Measurements from ENCODE around the gene DNAJB4. TPM values are rescaled to one million over a fixed set of nuclear protein-coding genes. Genes with fewer than 3 reads are reported as not detected.
A peak's percentile ranks its signal among the peaks of the same experiment; 100 is the strongest.
"Not testable (repeated sequence)": the region's sequence is repeated elsewhere in the genome, so short reads cannot be mapped to it uniquely, and the experiment has no call there.

Gene DNAJB4
- polyA plus RNA-seq, 4 donors = 32.3 to 46.3 (median 34.6) TPM

DNA sequence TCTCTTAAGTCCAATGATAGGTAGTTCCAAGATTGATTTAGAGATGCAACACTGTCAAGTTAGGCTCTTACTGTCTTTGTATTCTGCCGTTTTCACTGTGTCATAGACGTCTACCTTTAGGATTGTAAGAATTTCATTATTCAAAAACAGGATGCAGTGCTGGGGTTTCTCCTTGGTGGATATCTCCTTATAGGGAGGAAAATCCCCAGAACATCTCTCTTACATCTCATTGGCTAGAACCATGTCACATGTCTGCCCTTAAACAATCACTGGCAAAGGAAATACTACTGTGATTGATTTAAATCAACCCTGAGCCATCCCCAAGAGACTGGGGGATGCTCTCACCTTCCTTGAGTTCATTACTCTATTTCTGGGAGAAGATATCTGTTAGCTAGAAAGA, 15.0 kb upstream of the DNAJB4 start:
- DNase-seq (ENCODE audit: low read depth in 4 of 4, low spot score in 3 of 4) = no peak

DNA sequence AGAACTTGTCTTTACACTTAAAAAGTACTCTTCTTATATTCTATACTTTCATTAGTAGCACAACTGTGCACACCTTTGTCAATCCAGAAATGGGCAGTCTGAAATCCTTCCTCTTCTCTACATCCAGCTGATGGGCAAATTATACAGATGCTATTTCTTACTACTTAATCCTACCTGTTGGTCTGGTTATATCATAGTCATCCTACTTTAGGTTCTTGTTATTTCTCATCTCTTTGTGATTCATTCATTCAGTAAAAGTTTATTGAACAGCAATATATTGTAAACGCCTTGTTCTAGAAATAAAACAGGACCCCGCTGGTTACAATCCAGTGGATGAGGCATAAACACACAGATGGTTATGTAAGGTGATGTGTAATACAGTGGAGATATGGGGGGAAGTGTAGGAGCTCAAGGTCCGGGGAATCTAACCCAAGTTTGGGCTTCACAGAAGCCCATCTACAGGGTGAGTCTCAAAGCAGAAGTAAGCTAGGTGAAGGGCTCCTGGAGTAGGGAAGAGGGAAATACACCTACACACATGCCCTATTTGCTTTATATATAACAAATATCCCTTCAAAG, 14.0 kb upstream of the DNAJB4 start:
- DNase-seq (ENCODE audit: low read depth in 4 of 4, low spot score in 3 of 4) = no peak

DNA sequence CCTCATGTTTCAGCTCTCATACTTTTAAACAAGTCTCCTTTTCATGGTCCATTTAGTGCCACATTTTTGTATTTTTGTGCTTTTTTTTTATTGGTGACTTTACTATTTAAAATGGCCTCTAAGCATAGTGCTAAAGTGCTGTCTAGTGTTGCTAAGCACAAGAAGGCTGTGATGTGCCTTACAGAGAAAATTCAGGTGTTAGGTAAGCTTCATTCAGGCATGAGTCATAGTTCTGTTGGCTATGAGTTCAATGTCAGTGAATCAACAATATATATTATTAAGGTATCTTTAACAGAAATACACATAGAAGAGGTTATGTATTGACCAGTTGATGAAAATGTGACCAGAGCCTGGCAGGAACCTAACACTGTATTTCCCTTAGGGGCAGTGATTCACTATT, 13.1 kb upstream of the DNAJB4 start:
- DNase-seq (ENCODE audit: low read depth in 4 of 4, low spot score in 3 of 4) = no peak

DNA sequence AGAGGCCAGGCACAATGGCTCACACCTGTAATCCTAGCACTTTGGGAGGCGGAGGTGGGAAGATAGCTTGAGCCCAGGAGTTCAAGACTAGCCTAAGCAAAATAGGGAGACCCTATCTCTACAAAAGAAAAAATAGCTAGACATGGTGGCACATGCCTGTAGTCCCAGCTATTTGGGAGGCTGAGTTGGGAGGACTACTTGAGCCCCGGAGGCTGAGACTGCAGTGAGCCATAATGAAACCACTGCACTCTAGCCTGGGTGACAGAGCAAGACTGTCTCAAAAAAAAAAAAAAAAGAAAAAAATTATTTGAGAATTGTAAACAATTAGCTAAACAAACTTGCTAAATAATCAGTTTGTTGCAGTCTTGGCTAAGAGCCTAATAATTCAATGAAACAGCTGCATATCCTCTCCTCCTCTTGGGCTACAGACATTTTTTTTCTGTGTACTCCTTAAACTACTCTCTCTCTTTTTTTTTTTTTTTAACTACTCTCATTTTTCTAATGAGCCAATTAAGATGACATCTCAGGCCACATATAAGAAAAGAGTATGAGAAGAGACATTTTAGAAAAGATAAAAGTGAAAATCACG, 10.5 kb upstream of the DNAJB4 start:
- DNase-seq (ENCODE audit: low read depth in 4 of 4, low spot score in 3 of 4) = no peak

DNA sequence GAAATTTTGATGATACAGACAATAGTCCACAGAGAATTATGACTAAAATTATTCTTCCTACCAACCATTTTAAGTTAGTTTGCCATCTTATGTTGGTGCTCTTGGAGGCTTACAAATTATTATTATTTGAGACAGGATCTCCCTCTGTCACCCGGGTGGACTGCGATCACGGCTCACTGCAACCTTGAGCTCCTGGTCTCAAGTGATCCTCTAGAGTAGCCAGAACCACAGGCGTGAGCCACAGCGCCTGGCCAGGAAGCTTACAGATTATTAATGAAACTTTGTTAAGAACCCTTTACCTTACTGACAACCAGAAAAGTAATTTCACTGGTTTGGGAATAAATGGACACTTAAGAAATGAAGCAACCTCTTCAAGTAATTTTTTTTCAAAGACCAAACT, 8.0 kb upstream of the DNAJB4 start:
- no peak for DNase-seq (ENCODE audit: low read depth in 4 of 4, low spot score in 3 of 4)

DNA sequence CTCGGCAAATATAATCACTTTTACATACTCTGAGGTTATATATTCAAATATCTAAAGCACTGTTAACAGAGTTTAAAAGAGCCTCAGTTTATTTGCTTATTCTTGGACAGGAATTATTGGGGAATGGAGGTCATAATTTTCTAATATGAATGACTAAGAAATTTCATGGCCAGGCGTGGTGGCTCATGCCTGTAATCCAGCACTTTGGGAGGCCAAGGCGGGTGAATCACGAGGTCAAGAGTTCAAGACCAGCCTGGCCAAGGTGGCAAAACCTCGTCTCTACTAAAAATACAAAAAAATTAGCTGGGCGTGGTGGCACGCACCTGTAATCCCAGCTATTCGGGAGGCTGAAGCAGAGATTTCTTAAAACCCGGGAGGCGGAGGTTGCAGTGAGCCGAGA, 4.2 kb upstream of the DNAJB4 start:
- not testable (repeated sequence) for DNase-seq (ENCODE audit: low read depth in 4 of 4, low spot score in 3 of 4)

DNA sequence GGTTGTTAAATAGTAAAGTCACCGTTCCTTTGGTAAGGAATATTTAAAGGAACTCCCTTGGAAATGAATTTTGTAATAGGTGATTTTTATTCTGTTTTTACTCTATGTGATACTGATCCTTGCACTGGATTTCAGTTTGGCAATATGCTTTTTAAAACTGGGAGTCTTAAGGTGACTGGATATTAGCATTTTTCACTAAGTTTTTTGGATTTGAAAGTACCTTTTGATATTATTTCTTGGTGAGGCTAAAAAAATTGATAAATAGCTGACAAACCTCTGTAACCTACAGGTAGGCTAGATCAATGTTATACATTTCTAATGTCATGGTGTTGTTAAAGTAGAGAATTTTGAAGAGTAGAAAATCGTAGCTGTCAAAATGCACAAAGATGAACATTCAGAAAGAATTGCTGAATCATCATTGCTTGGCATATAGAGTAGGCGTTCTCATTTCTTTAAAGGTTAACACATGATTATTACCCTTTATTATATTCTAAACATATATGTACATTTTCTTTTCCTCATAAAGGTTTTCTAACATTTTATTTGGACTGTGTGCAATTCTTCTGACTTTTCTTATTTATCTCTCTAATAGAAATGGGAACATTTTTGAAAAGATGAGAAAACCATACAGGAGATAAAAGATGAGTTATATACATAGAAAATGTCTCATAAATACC, 1.5 kb upstream of the DNAJB4 start:
- DNase-seq (ENCODE audit: low read depth in 4 of 4, low spot score in 3 of 4) = no peak

DNA sequence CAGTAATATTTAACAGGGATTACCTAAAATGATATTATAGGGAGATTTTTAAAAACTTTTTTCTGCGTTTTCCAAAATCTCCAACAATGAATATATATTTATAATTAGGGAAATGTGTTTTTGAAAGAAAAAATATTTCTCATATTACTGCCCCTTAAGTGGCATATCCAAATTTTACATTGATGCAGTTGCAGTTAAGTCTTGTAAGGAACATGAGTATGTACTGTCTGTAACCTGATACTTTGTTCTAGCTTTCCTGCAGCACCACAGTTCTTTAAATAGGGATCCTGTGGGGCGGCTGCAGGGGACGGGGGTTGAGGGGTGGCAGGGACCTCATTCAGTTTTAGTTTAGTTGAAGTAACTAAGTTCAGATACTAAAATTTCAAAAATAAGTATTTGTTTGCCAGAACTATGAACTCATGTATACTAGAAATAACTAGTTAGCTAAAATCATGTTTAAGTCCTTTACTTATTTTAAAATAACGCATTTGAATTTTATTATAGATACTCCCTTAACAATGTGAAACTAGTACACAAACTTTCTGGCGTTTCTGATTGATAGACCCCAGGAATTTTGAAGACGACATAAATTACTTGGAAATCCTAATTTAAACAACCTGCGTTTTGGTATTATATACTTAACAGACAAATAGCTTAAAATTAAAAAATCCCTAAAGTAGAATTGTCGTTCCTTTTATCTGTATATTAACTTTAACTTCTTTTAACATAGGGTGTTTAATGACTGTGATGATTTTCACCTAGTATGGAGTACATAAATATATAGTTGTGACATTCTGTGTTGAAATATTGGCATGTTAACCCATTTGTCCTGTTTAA, 639 bp upstream of the DNAJB4 start:
- DNase-seq (ENCODE audit: low read depth in 4 of 4, low spot score in 3 of 4) = peak in 3 of 4 donors; percentile 39 to 60 (median 44)

DNA sequence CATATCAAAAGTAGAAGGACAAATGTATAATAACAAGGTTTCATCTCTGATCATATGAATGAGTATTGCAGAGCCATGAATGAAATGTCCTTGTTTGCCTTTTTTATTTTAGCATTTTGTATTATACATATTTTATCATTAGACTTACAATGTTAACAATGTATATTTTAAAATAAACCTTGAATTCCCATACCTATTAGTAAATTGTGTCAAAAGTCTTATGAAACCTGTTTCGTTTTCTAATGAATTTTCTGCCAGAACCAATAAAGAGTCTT, 646 bp downstream of the DNAJB4 start:
- DNase-seq (ENCODE audit: low read depth in 4 of 4, low spot score in 3 of 4) = no peak

DNA sequence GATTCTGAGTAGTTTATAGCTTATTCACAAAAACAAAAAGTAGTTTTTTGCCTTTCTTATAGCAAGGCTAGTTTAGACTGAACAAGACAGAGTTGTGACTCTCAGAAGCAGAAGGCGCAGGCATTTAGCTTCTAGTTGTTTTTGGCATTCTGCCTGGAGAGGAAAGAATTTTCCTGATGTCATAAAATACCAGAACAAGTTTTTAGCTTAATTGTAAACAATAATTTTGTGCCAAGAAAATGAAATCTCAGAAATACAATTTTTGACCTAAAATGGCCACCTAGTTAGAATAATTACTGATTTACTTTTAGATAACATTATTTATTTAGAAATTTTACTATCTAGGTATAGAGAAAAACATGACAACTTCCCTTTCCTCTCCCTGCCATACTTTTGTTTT, 1.0 kb downstream of the DNAJB4 start:
- DNase-seq (ENCODE audit: low read depth in 4 of 4, low spot score in 3 of 4) = peak; percentile 68 to 86 (median 82)

DNA sequence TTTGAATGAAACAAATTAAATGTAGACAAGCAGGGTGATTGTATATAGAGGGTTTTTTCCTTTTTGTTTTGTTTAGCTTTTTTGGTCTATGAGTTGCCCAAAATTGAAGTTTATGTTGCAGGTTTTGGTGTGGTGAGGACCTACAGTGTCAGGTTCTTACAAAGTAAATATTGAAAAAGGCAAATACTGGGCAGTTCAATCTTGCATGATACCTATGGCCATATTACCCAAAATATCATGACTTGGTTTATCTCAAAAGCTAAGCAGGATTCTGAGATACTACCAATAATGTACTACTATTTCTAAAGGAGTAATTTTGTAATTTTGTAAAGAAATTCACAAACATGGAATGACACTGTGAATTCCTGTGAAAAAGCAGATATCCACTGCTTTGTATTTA, 1.8 kb downstream of the DNAJB4 start:
- no peak for DNase-seq (ENCODE audit: low read depth in 4 of 4, low spot score in 3 of 4)

DNA sequence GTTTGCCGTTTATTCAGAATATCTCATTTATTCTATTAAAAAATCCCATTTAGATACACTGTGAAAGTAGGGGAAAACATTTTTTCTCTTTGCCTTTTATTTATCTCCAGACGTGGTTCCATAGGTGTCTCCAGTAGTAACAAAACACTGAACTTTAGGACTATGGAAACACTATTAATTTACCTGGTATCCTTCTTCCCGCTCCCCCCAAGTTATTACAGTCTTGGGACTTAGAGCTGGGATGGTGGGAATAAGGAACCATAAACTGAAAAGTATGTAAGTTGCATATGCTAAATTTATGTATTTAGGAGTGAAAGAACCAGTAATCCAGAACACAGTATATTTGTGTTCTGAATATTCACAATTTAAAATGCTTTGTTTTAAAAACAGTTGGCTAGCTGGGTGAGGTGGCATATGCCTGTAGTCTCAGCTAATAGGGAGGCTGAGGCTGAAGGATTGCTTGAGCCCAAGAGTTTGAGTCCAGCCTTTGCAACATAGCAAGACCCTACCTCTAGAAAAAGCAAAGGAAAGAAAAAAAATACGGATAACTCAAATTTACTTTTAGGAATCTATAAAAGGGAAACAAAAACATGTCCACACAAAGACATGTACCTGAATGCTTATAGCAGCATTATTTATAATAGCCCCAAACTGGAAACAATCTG, 3.1 kb downstream of the DNAJB4 start:
- no peak for DNase-seq (ENCODE audit: low read depth in 4 of 4, low spot score in 3 of 4)

DNA sequence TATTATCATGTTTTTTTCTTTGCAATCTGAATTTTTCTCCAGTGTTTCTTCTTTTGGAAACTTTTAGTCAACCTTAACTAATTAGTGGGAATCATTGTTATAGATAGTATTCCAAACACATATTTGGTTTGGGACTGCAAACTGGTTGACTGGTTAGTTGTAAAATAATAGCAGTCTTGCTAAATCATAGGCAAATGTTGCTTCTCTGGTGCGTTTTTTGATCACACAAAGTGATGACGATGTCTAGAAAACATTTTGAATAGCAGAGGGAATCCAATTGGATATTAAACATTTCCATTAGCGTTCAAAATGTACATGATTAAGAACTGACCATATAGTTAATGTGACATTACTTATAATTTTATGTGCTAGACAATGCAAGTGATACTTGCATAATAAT, 4.5 kb downstream of the DNAJB4 start:
- no peak for DNase-seq (ENCODE audit: low read depth in 4 of 4, low spot score in 3 of 4)

DNA sequence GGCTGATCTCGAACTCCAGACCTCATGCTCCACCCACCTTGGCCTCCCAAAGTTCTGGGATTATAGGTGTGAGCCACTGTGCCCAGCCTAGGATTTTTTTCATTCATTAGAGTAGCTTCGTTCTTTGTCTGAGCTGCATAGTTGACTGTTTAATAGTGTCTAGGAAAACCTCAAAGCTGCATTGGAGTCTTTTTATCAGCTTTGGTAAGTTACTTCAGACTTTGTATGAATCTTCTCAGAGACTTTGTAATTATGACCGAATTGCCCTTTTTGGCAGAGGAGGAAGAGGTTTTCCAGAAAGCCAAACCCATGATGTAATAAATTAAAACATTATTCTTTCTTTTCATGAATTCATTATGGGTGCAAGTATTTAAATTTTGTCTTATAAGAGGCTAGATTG, 5.1 kb downstream of the DNAJB4 start:
- DNase-seq (ENCODE audit: low read depth in 4 of 4, low spot score in 3 of 4) = no peak

DNA sequence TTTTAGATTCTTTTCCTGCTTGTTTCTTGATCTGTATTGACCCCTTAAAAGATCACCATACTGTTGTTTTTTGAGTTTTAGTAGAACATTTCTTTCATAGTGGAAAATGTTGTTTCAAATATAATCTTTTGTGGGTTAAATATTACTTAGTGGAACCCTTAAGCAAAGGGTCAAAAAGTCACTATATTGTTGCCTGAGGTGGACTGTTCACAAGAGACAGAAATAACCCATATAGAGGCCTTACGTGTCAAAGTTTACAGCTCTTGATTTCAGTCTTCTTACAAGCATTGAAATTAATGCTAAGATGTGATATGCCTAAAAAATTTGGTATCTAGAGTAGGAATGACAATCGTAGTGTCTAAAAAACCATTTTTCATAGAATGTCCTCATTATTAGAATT, 6.3 kb downstream of the DNAJB4 start:
- no peak for DNase-seq (ENCODE audit: low read depth in 4 of 4, low spot score in 3 of 4)

DNA sequence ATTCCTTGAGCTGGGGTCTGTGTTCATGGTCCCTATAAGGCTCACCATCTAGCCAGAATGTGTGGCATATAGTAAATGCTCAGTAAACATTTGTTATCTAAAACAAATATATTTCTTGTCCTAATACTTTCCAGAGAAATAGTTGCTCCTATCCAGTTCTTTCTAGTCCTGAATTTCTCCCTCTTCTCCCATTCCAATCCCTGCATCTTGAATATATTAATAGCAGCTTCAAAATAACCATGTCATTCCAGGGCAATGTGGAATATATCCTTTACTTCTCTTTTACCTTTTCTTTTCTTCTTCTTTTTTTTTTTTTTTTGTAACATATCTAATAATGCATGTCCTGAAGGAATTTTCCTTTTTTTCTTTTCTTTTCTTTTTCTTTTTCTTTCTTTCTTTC, 10.4 kb downstream of the DNAJB4 start:
- no peak for DNase-seq (ENCODE audit: low read depth in 4 of 4, low spot score in 3 of 4)

DNA sequence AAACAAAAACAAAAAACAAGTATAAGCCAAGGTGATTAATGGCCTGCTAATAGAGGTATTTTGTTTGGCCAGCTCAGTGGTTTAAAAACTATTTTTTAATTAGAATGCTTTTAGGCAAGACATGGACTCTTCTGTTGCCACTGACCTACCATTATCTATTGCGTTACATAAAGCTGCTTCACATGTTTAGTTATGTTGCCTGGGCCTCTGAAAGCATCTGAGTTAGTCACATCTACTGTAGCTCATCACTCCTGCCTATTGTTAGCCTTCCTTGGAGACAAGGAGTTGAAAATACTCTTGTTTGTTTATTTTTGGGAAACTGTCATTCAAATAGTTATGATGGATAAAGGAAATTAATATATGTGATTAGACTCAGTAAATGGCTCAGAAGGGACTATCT, 14.3 kb downstream of the DNAJB4 start:
- no peak for DNase-seq (ENCODE audit: low read depth in 4 of 4, low spot score in 3 of 4)

DNA sequence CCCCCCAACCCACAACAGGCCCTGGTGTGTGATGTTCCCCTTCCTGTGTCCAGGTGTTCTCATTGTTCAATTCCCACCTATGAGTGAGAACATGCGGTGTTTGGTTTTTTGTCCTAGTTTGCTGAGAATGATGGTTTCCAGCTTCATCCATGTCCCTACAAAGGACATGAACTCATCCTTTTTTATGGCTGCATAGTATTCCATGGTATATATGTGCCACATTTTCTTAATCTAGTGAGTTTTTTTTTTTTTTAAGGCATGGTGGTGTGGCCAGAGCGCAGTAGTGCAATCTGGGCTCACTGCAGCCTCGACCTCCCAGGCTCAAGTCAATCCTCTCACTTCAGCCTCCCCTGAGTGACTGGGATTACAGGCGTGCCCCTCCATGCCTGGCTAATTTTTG, 16.4 kb downstream of the DNAJB4 start:
- not testable (repeated sequence) for DNase-seq (ENCODE audit: low read depth in 4 of 4, low spot score in 3 of 4)

DNA sequence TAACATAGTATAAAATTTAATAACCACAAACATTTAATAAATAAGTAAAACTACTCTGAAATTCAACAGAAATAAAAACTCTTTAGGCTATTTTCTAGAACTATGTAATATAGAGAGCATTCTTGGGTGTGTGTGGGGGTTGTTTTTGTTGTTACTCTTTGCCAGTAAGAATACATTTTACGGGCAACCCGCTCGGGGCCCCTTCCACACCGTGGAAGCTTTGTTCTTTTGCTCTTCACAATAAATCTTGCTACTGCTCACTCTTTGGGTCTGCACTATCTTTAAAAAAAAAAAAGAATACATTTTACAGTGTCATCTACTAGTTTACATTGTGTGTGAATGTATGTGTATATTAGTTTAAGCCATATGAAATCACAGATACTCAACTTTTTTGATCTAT, 25.1 kb downstream of the DNAJB4 start:
- no peak for DNase-seq (ENCODE audit: low read depth in 4 of 4, low spot score in 3 of 4)

DNA sequence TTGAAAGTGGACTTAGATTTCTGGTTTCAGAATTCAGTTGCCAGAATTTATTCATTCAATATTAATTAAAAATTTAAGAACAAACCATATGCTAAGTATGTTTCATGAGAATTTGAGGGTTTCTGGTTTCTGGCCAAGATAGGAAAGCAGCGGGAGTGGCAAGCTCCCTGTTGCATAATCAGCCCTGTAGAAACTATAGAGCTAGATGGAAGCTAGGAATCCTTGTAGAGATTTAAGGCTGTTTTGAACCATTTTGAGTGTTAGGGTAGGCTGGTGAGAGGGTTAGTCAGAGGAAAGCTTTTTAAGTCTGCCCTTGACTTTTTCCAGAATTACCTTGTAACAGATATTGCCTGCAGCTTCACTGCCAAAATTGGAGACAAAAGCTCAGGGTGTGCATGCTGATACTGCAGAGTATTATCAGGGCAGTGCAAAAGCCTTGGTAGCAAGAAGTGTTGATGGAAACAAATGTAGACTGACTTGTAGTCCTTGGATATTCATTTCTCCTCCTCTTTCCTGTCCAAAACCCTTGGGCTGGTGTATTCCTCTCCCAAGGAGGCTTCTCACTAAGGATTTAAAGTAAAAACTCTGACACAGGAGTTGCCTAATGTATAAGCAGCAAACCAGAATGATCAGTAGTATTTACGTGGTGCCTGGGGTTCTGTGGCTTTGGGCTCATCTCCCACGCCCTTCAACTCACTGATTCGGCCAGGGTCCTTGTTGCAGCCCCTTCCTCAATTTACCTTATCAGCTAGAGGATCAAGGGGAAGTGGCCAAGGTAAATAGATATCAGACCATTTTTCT, 28.5 kb downstream of the DNAJB4 start:
- no peak for DNase-seq (ENCODE audit: low read depth in 4 of 4, low spot score in 3 of 4)
